Measurements from ENCODE around the gene ENOPH1.
"Not testable (repeated sequence)": the region's sequence is repeated elsewhere in the genome, so short reads cannot be mapped to it uniquely, and the experiment has no call there.

The ENOPH1 gene

GRCh38 chr4:82463221-82463620 is 32.8 kb downstream of the ENOPH1 start:
- DNase-seq (ENCODE audit: low read depth in 1 of 2, low spot score in 1 of 2) = no peak
- H3K27me3 ChIP-seq (ENCODE audit: insufficient read depth, poor library complexity, severe bottlenecking) = no peaks in the 10 kb centered on the region
- no peak overlapping the region for H3K4me3 ChIP-seq (replicated peaks; ENCODE audit: insufficient read depth, low read length)
- TF ChIP-seq CTCF (IDR thresholded peaks at IDR 0.05; ENCODE audit: insufficient read depth, low read length) (no peak), POLR2AphosphoS5 (IDR thresholded peaks at IDR 0.05; ENCODE audit: low read depth) (no peak), GABPA (IDR thresholded peaks at IDR 0.05; ENCODE audit: low read depth) (no peak), SPI1 (IDR thresholded peaks at IDR 0.05; ENCODE audit: borderline replicate concordance, low read depth) (no peak), REST (IDR thresholded peaks at IDR 0.05; ENCODE audit: insufficient replicate concordance, low read depth) (no peak)
- H3K27ac ChIP-seq (replicated peaks) = no peak overlapping the region

- Histone ChIP-seq H3K27ac (replicated peaks) (no peak overlapping the region), H3K4me3 (replicated peaks; ENCODE audit: insufficient read depth, low read length) (no peak overlapping the region), H3K27me3 (ENCODE audit: insufficient read depth, poor library complexity, severe bottlenecking) (no peaks in the 10 kb centered on the region)
- no peak for DNase-seq (ENCODE audit: low read depth in 1 of 2, low spot score in 1 of 2)
- no peak for TF ChIP-seq GABPA (IDR thresholded peaks at IDR 0.05; ENCODE audit: low read depth)
- TF ChIP-seq CTCF (IDR thresholded peaks at IDR 0.05; ENCODE audit: insufficient read depth, low read length) = no peak
- no peak for TF ChIP-seq POLR2AphosphoS5 (IDR thresholded peaks at IDR 0.05; ENCODE audit: low read depth)
- TF ChIP-seq SPI1 (IDR thresholded peaks at IDR 0.05; ENCODE audit: borderline replicate concordance, low read depth) = no peak
- TF ChIP-seq REST (IDR thresholded peaks at IDR 0.05; ENCODE audit: insufficient replicate concordance, low read depth) = no peak
Observed at GRCh38 chr4:82467471-82467870, 37.1 kb downstream of the ENOPH1 start.

GRCh38 chr4:82469791-82470345 is 39.5 kb downstream of the ENOPH1 start:
- Histone ChIP-seq H3K4me3 (replicated peaks; ENCODE audit: insufficient read depth, low read length) (no peak overlapping the region), H3K27me3 (ENCODE audit: insufficient read depth, poor library complexity, severe bottlenecking) (no peaks in the 10 kb centered on the region), H3K27ac (replicated peaks) (no peak overlapping the region)
- no peak for DNase-seq (ENCODE audit: low read depth in 1 of 2, low spot score in 1 of 2)
- TF ChIP-seq POLR2AphosphoS5 (IDR thresholded peaks at IDR 0.05; ENCODE audit: low read depth) (no peak), REST (IDR thresholded peaks at IDR 0.05; ENCODE audit: insufficient replicate concordance, low read depth) (no peak), GABPA (IDR thresholded peaks at IDR 0.05; ENCODE audit: low read depth) (no peak), CTCF (IDR thresholded peaks at IDR 0.05; ENCODE audit: insufficient read depth, low read length) (no peak), SPI1 (IDR thresholded peaks at IDR 0.05; ENCODE audit: borderline replicate concordance, low read depth) (no peak)

- H3K27me3 ChIP-seq (ENCODE audit: insufficient read depth, poor library complexity, severe bottlenecking); DNase-seq (ENCODE audit: low read depth in 1 of 2, low spot score in 1 of 2); H3K27ac ChIP-seq (replicated peaks); H3K4me3 ChIP-seq (replicated peaks; ENCODE audit: insufficient read depth, low read length): not testable (repeated sequence)
Observed at GRCh38 chr4:82473080-82473479, 42.7 kb downstream of the ENOPH1 start.

Measured in HL-60 (cell line).